Upper lobe of left lung (tissue), 6 donors: ENCODE measurements around the gene SPTB. TPM values are rescaled to one million over a fixed set of nuclear protein-coding genes. Genes with fewer than 3 reads are reported as not detected.

Source experiments
- ATAC-seq, 2 donors: fragments of 200-7000 bp; cut with Tn5 transposase; one replicate each; pipeline ENCODE4 v1.9.1; 2022; ENCODE audit warnings: mild to moderate bottlenecking in 2 of 2, moderate library complexity in 2 of 2; ENCODE audit not compliant: low FRiP score in 2 of 2
- DNase-seq, 2 donors: peaks; one replicate each; pipeline ENCODE4 v3.0.0-alpha.2; 2019 to 2020
- H3K27ac ChIP-seq, 4 donors: fragments of 200-600 bp; sonication (generic); one replicate each; pipeline ENCODE4 v1.5.1; 2016 to 2019
- H3K27me3 ChIP-seq, 4 donors: fragments of 200-600 bp; sonication (generic); one replicate each; pipeline ENCODE4 v1.5.1; 2017 to 2019
- H3K36me3 ChIP-seq, 4 donors: fragments of 200-600 bp; sonication (generic); one replicate each; pipeline ENCODE4 v1.5.1; 2016 to 2019
- H3K4me1 ChIP-seq, 4 donors: fragments of 200-600 bp; sonication (generic); one replicate each; pipeline ENCODE4 v1.5.1; 2018 to 2019
- H3K4me3 ChIP-seq, 4 donors: fragments of 200-600 bp; sonication (generic); one replicate each; pipeline ENCODE4 v1.5.1; 2017 to 2019; ENCODE audit warnings: mild to moderate bottlenecking in 2 of 4, moderate library complexity in 1 of 4
- H3K9me3 ChIP-seq, 4 donors: fragments of 200-600 bp; sonication (generic); one replicate each; pipeline ENCODE4 v1.5.1; 2018 to 2019
- EP300 ChIP-seq, 4 donors: sonication (generic); formaldehyde crosslinking; IDR thresholded peaks; one replicate each; pipeline ENCODE4 v1.5.1; 2017; ENCODE audit warnings: antibody characterized with exemption in 4 of 4, control low read depth in 2 of 4
- POLR2A ChIP-seq, 4 donors: fragments of 450-650 bp; IDR thresholded peaks; one replicate each; pipeline ENCODE4 v1.5.1; 2016 to 2017; ENCODE audit warnings: antibody characterized with exemption in 4 of 4, mild to moderate bottlenecking in 2 of 4
- POLR2AphosphoS5 ChIP-seq, 2 donors: sonication (generic); formaldehyde crosslinking; IDR thresholded peaks; one replicate each; pipeline ENCODE4 v1.5.1; 2017; ENCODE audit warnings: antibody characterized with exemption in 2 of 2
- WGBS, 2 donors: methylation state at CpG; one replicate each; pipeline ENCODE4 v1.1.5; 2017 to 2018; 5-methylcytosine and 5-hydroxymethylcytosine counted together
- total RNA-seq, 6 donors: library from RNA; depleted of rRNA in 4 of 6; stranded (reverse); fragments of >200 nt in 4 of 6; gene quantifications; one replicate each; pipeline versions ENCODE4 v1.1.0 to v1.2.1, GENCODE V29; 2016 to 2021
- TF ChIP-seq, protein P1 (sequence below), 6 experiments: fragments of 450-650 bp in 4 of 6; fragments of 200-600 bp in 2 of 6; sonication (generic) in 2 of 6; IDR thresholded peaks; one replicate each; pipeline ENCODE4 v1.5.1; 2016 to 2019; ENCODE audit warnings: antibody characterized with exemption in 6 of 6
- donor health status: DM: no; HTN: no; CAD: no; lungs with moderate emphysema.
- donor health status: DM: no; HTN: yes; CAD: no; lungs with severe emphysema.

The SPTB gene
- total RNA-seq, 6 donors from 2014 or later, result 2.1 to 3.3 (median 2.7) TPM

DNA sequence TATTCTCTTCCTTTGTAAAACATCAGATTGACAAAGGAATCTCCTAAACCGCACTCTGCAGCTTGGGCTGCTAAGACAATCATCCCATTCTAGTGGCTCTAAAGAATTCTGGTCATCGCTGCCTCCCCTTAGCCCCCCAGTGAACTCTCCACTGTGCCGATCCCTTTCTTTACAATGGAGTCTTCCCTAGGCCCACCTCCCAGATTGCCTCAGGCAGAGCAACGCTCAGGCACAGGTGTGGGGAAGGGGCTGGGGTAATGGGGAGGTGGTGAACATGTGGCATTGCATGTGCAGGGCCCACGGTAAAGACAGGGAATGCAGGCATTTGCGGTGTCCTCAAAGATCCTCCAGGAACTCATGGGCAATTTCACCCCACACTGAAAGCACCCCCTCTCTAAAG lies 89.2 kb downstream of the SPTB start:
- DNase-seq (no peak), ATAC-seq (no peak)
- H3K36me3 ChIP-seq, result no peaks in the 10 kb centered on the region
- H3K9me3 ChIP-seq, result no peaks in the 10 kb centered on the region
- no peak overlapping the region for H3K4me3 ChIP-seq
- no peaks in the 10 kb centered on the region for H3K4me1 ChIP-seq
- TF ChIP-seq POLR2A (IDR thresholded peaks at IDR 0.05) (no peak), POLR2AphosphoS5 (IDR thresholded peaks at IDR 0.05) (no peak), EP300 (IDR thresholded peaks at IDR 0.05) (no peak)
- TF ChIP-seq, protein P1, sequence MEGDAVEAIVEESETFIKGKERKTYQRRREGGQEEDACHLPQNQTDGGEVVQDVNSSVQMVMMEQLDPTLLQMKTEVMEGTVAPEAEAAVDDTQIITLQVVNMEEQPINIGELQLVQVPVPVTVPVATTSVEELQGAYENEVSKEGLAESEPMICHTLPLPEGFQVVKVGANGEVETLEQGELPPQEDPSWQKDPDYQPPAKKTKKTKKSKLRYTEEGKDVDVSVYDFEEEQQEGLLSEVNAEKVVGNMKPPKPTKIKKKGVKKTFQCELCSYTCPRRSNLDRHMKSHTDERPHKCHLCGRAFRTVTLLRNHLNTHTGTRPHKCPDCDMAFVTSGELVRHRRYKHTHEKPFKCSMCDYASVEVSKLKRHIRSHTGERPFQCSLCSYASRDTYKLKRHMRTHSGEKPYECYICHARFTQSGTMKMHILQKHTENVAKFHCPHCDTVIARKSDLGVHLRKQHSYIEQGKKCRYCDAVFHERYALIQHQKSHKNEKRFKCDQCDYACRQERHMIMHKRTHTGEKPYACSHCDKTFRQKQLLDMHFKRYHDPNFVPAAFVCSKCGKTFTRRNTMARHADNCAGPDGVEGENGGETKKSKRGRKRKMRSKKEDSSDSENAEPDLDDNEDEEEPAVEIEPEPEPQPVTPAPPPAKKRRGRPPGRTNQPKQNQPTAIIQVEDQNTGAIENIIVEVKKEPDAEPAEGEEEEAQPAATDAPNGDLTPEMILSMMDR (IDR thresholded peaks at IDR 0.05), result no peak
- WGBS, 2 donors, result 84% methylated on average over 6 of the region's 6 CpGs
- no peak overlapping the region for H3K27ac ChIP-seq
- no peaks in the 10 kb centered on the region for H3K27me3 ChIP-seq

DNA sequence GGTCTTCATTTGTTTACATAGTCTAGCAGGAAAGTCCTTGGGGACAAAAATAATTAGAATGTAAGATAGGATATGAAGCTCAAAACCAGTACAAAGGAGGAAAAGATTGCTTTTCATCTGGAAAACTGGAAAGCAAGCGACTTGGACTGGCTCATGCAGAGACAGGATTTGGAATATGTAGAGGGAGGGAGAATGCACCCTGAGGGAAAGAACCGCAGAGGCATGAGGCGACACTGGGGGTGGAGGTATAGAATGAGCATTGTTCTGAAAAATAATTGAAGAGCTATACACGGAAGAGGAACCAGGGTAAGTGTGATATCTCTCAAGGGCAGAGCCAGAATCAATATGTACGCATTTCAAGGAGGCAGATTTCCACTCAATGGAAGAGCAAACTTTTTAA lies 90.0 kb downstream of the SPTB start:
- Histone ChIP-seq H3K4me3 (no peak overlapping the region), H3K27me3 (no peaks in the 10 kb centered on the region), H3K9me3 (no peaks in the 10 kb centered on the region), H3K27ac (no peak overlapping the region), H3K4me1 (no peaks in the 10 kb centered on the region), H3K36me3 (no peaks in the 10 kb centered on the region)
- WGBS, 2 donors, result 61 to 68% methylated on average over 5 of the region's 5 CpGs
- no peak for DNase-seq
- TF ChIP-seq, protein P1 (IDR thresholded peaks at IDR 0.05), result no peak
- TF ChIP-seq EP300 (IDR thresholded peaks at IDR 0.05) (no peak), POLR2A (IDR thresholded peaks at IDR 0.05) (no peak), POLR2AphosphoS5 (IDR thresholded peaks at IDR 0.05) (no peak)
- ATAC-seq, result no peak

DNA sequence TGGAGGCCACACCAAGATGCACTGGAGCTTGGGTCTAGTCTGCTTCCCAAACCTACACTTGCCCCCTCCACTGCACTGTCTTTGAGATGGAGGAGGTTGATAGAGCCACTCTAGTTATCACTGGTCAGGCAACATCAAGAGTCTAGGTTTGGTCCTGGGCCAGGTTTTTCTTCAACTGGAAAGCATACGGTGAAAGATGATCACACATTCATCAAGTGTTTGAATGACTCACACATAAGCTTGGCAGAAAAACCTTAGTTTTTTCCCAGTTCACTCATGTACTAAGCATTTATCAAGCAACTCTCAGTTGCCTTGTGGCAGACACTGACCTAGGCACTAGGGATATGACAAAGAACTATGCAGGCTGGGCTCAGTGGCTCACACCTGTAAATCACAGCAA lies 91.0 kb downstream of the SPTB start:
- Histone ChIP-seq H3K4me1 (no peaks in the 10 kb centered on the region), H3K9me3 (no peaks in the 10 kb centered on the region), H3K27ac (no peak overlapping the region), H3K4me3 (no peak overlapping the region), H3K36me3 (no peaks in the 10 kb centered on the region), H3K27me3 (no peaks in the 10 kb centered on the region)
- 43 to 60% methylated on average over 1 of the region's 1 CpG for WGBS, 2 donors
- TF ChIP-seq POLR2AphosphoS5 (IDR thresholded peaks at IDR 0.05), result no peak
- TF ChIP-seq POLR2A (IDR thresholded peaks at IDR 0.05), result no peak
- TF ChIP-seq, protein P1 (IDR thresholded peaks at IDR 0.05), result no peak
- no peak for TF ChIP-seq EP300 (IDR thresholded peaks at IDR 0.05)
- peak in 1 of 2 donors; percentile 37 for ATAC-seq
- no peak for DNase-seq

DNA sequence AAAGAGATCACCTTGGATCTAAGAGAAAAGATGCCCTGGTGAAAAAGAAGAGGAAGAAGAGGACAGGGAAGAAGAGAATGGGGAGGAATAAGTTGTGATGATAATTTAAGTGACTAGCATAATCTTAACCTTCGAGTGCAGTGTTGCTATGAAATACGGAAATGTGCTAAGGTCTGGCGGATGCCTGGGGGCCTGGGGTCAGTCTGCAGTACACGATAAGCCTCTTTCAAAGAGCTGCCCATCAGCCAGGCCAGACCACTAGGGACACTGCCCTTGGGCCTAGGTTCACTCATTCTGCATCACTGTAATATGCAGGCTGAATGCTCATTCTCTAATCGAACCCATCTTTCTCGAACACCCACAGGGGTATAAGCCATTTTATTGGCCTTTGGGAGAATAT lies 92.1 kb downstream of the SPTB start:
- ATAC-seq, result no peak
- H3K27ac ChIP-seq, result no peak overlapping the region
- no peaks in the 10 kb centered on the region for H3K27me3 ChIP-seq
- H3K9me3 ChIP-seq, result no peaks in the 10 kb centered on the region
- no peaks in the 10 kb centered on the region for H3K36me3 ChIP-seq
- TF ChIP-seq POLR2A (IDR thresholded peaks at IDR 0.05) (no peak), EP300 (IDR thresholded peaks at IDR 0.05) (no peak), POLR2AphosphoS5 (IDR thresholded peaks at IDR 0.05) (no peak)
- TF ChIP-seq, protein P1 (IDR thresholded peaks at IDR 0.05), result no peak
- no peaks in the 10 kb centered on the region for H3K4me1 ChIP-seq
- WGBS, 2 donors, result 90 to 91% methylated on average over 6 of the region's 6 CpGs
- no peak overlapping the region for H3K4me3 ChIP-seq
- DNase-seq, result no peak

DNA sequence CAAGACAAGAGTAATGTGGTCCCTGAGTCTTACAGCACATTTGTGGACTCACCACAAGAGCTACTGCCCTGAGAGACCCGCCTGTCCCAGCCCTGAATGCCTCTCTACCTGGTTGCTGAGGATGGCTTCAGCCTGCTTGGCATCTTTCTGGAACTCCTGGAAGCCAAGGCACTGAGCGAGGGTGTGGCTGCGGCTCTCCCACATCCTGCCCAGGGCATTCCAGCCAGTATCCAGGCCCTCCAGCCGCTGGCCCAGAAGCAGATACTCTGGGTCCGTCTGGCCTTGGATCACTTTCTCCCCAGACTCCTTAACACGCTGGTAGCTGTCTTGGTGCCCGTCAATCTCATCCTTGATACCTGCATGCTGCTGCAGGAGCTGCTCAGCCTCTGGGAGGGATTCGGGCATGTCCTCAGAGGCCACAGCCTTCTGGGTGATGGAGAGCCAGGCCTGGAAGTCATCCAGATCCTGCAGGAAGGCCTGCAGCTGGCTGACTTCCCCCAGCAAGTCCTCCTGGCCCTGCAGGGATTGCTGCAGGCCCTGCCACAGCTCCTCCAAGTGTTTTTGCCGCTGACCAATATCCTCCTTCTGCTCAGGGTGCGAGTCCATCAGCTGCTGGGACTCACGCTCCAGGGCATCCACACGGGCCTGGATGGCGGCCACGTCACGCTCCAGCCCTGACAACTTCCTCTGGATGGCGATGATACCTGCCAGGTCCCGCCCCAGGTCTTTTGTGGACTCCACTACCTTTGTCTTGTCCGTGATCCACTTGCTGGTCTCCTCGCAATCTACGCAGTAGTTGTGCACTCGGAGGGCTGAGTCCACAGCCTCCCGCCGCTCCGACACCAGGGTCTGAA lies 93.2 kb downstream of the SPTB start:
- TF ChIP-seq, protein P1 (IDR thresholded peaks at IDR 0.05), result no peak
- TF ChIP-seq POLR2AphosphoS5 (IDR thresholded peaks at IDR 0.05) (no peak), POLR2A (IDR thresholded peaks at IDR 0.05) (no peak), EP300 (IDR thresholded peaks at IDR 0.05) (no peak)
- H3K27me3 ChIP-seq, result no peaks in the 10 kb centered on the region
- H3K4me3 ChIP-seq, result no peak overlapping the region
- ATAC-seq, result no peak
- H3K27ac ChIP-seq, result no peak overlapping the region
- H3K9me3 ChIP-seq, result no peaks in the 10 kb centered on the region
- 87 to 89% methylated on average over 20 to 23 of the region's 24 CpGs for WGBS, 2 donors
- DNase-seq, result peak in 1 of 2 donors; percentile 52
- H3K36me3 ChIP-seq, result no peaks in the 10 kb centered on the region
- no peaks in the 10 kb centered on the region for H3K4me1 ChIP-seq
